HG03342 (cell line): Measurements from ENCODE around the gene CRELD1.
"Not testable (repeated sequence)": the region's sequence is repeated elsewhere in the genome, so short reads cannot be mapped to it uniquely, and the experiment has no call there.

Experiments used
- ATAC-seq: cut with Tn5 transposase; IDR thresholded peaks from one replicate; pipeline ENCODE4 v1.9.1; 2021; ENCODE audit warnings: mild to moderate bottlenecking, moderate library complexity; ENCODE audit not compliant: unreplicated experiment

Gene CRELD1

DNA sequence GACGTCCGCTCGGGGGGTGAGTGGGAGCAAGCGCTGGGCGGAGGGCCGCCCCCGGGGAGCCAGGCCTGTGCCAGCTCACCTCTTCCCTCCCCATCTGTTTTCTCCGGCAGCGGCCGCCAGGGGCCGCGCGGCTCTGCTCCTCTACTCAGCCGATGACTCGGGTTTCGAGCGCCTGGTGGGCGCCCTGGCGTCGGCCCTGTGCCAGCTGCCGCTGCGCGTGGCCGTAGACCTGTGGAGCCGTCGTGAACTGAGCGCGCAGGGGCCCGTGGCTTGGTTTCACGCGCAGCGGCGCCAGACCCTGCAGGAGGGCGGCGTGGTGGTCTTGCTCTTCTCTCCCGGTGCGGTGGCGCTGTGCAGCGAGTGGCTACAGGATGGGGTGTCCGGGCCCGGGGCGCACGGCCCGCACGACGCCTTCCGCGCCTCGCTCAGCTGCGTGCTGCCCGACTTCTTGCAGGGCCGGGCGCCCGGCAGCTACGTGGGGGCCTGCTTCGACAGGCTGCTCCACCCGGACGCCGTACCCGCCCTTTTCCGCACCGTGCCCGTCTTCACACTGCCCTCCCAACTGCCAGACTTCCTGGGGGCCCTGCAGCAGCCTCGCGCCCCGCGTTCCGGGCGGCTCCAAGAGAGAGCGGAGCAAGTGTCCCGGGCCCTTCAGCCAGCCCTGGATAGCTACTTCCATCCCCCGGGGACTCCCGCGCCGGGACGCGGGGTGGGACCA, 632 bp upstream of the CRELD1 start:
- ATAC-seq = peak; percentile 68

DNA sequence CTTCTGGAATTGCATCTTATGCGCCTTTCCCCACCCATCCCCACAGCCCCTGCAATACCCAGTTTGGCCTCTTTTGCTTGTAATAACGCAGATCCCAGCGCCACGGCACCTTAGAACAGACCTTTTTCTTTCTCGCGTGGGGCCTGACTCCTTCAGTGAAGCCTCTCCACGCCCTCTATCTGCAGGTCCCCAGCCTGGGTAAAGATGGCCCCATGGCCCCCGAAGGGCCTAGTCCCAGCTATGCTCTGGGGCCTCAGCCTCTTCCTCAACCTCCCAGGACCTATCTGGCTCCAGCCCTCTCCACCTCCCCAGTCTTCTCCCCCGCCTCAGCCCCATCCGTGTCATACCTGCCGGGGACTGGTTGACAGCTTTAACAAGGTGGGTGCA, 594 bp downstream of the CRELD1 start:
- no peak for ATAC-seq

DNA sequence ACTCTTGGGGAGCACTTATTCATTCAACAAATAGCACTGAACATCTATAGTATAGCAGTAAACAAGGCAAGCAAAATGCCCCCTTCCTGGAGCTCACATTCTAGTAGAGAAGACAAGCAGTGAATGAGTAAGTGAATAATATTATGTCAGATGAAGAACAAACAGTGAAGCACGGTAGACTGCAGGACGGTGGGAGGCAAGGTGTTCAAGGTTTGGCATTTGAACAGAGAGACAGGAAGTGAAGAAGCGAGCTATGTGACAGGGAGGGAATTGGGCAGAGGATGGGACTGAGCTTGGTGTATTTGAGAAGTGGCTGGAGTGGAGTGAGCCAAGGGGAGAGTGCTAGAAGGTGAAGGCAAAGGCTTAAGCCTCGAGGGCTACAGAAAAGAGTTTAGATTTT, 1.4 kb downstream of the CRELD1 start:
- ATAC-seq = no peak

DNA sequence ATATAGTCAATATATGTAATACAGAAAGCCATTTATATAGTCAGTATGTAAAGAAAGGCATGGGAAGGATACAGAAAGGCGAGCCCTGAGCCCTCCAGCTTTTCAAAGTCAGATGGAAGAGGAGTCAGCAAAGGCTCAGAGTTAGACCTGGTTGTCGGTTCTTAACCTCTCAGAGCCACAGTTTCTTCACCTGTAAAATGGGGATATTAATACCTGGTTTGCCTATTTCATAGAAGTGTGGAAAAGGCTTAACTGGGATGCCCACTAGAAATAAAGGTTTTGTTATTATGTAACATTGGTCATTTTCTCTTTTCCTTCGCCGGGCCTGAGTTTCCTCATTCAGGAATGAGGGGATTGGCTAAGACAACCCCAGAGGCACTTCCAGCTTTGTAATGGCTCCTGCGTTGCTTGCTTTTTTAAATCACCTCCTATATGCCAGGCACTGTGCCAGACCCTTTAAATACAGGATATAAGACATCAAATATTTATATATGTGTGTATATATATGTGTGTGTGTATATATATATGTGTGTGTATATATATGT, 2.4 kb downstream of the CRELD1 start:
- ATAC-seq = no peak

DNA sequence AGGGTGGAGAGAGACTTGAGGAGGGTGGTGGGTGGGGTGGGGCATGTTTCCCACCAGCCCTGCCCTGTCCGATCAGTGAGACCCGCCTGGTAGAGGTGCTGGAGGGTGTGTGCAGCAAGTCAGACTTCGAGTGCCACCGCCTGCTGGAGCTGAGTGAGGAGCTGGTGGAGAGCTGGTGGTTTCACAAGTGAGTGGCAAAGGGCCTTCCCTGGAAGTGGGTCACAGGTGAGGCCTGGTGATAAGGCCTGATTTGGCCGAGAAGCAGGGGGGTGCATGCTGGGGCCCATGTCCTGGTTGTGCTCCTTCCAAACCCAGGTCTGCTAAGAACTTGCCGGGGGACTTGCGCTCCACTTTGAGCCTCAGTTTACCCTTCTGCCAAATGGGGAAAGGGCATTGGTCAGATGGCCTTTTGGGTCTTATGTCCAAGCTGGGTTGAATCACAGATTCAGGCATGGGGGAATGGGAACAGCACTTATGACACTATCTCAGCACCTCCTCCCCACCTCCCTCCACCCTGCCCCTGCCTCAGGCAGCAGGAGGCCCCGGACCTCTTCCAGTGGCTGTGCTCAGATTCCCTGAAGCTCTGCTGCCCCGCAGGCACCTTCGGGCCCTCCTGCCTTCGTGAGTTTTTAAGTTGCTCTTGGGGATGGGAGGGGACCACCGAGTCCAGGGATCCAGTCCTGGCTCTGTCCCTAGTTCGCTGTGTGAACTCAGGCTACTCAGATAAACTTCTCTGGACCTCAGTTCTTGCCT, 4.0 kb downstream of the CRELD1 start:
- ATAC-seq = no peak

DNA sequence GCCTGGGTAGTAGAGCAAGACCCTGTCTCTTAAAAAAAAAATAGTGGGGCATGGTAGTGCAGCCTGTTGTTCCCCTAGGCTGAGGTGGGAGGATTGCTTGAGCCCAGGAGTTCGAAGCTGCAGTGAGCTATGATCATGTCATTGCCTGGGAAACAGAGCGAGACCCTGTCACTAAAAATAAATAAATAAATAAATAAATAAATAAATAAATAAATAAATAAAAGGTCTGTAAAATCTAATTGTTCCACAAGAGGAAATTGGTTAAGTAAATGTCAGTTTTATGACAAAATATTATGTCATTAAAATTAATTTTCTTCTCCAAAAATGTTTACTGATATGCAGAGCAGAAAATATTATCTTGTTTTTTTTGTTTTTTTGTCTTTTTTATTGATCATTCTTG, 5.3 kb downstream of the CRELD1 start:
- no peak for ATAC-seq

DNA sequence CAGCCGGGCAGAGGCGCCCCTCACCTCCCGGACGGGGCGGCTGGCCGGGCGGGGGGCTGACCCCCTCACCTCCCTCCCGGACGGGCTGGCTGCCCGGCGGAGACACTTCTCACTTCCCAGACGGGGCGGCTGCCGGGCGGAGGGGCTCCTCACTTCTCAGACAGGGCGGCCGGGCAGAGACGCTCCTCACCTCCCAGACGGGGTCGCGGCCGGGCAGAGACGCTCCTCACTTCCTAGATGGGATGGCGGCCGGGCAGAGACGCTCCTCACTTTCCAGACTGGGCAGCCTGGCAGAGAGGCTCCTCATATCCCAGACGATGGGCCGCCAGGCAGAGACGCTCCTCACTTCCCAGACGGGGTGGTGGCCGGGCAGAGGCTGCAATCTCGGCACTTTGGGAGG, 6.3 kb downstream of the CRELD1 start:
- ATAC-seq = not testable (repeated sequence)

DNA sequence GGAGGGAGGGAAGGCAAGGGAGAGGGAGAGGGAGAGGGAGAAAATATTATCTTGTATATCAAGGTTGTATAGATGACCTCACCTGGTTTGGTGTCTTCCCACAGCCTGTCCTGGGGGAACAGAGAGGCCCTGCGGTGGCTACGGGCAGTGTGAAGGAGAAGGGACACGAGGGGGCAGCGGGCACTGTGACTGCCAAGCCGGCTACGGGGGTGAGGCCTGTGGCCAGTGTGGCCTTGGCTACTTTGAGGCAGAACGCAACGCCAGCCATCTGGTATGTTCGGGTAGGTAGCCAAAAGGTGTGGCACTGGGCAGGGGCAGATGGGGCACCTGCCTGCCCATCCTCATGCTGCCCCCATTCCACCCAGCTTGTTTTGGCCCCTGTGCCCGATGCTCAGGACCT, 7.1 kb downstream of the CRELD1 start:
- ATAC-seq = no peak

DNA sequence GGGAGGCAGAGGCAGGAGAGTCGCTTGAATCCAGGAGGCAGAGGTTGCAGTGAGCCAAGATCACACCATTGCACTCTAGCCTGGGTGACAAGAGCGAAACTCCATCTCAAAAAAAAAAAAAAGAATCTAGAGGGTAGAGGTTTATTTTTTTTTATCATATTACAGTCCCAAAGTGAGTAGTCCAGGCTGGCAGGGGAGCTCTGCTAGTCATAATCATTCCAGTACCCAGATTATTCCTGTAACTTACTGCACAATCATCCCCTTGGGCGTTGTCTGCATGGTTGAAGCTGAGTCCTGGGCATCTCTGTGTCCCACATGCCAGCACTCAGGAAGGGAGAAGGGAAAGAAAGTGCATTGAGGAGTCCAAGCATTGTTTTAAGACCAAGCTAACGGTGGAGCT, 8.5 kb downstream of the CRELD1 start:
- ATAC-seq = no peak

DNA sequence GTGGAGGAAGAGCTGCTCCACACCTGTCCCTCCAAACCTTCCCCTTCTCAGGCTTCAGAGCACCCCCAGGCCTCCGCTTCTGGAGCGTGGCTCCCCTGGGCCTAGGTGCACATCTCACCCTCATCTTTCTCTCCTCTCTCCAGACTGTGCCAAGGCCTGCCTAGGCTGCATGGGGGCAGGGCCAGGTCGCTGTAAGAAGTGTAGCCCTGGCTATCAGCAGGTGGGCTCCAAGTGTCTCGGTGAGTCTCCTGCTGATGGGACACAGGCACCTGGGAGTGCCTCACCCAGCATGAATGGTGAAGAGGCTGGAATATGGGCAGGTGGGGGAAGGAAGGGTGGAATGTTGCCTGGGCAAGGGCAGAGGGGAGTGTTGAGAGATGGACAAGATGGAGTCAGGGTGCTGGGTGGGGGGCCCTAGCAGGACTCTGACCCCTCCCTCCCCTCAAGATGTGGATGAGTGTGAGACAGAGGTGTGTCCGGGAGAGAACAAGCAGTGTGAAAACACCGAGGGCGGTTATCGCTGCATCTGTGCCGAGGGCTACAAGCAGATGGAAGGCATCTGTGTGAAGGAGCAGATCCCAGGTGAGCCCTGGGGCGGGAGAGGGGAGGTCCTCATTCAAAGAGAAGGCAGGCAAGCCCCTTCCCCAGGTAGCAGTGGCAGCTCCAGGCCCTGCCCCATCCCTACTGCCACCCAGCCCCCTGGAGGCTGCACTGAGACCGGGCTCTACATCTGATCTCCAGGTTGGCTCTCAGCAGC, 9.5 kb downstream of the CRELD1 start:
- no peak for ATAC-seq

DNA sequence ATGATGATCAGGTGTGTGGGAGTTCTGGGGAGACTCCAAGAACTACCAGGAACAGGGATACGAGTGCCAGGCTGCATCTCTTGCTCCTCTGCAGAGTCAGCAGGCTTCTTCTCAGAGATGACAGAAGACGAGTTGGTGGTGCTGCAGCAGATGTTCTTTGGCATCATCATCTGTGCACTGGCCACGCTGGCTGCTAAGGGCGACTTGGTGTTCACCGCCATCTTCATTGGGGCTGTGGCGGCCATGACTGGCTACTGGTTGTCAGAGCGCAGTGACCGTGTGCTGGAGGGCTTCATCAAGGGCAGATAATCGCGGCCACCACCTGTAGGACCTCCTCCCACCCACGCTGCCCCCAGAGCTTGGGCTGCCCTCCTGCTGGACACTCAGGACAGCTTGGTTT, 10.6 kb downstream of the CRELD1 start:
- no peak for ATAC-seq

DNA sequence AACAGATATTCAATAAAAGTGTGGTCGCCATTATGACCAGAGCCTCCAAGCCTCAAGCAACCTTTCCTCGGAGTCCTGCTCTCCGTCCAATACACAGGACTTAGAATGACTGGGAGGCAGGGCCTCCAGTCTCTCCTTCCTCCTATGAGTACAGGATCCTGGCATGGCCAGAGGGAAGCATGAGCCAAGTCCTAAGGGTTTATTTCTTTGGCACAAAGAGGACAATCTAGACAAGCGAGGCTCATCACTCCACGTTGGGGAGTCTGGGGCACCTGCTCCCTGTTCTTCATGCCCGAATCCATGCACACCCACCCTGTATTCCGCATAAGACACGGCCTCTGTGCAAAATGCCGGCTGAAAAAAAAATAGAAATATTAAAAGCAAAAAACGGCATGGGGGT, 11.7 kb downstream of the CRELD1 start:
- no peak for ATAC-seq

DNA sequence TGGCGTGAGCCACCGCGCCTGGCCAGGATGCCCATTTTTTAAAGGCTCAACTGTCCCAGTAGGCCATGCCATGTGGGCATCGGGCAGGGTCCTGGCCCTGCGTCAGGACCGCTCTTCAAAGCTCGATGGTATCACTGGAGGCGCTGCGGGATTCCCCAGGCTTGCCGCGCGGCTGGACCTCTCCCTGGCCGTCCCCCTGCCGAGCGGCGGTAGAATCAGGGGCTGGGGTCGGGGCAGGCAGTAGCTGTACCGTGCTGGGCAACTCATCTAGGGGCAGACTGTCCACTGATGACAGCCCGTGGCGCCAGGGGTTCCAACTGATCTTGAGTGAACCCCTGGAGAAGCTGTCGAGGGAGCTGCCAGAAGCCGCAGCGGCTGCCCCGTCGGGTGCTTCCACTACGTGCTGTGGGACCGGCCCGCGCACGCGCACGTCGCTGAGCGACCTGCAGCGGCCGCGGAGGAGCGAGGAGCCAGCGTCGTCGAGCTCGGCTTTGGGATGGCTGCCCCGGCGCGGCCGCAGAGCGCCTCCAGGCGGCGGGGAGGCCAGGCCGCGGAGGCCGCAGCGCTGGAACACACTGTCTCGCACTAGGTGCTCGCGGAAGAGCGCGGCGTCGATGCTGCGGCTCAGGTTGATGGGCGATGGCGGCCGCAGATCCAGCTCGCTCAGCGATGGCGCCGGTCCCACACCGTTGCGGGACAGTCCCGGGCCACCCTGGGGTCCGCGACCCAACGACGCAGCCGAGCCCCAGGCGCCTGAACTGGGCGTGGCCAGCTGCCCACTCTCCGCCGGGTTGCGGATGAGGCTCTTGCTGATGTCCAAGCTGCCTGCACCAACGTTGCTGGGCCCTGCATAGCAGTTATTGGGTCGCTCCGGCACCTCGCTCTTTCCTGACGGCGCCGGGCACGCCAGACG, 12.7 kb downstream of the CRELD1 start:
- ATAC-seq = no peak

DNA sequence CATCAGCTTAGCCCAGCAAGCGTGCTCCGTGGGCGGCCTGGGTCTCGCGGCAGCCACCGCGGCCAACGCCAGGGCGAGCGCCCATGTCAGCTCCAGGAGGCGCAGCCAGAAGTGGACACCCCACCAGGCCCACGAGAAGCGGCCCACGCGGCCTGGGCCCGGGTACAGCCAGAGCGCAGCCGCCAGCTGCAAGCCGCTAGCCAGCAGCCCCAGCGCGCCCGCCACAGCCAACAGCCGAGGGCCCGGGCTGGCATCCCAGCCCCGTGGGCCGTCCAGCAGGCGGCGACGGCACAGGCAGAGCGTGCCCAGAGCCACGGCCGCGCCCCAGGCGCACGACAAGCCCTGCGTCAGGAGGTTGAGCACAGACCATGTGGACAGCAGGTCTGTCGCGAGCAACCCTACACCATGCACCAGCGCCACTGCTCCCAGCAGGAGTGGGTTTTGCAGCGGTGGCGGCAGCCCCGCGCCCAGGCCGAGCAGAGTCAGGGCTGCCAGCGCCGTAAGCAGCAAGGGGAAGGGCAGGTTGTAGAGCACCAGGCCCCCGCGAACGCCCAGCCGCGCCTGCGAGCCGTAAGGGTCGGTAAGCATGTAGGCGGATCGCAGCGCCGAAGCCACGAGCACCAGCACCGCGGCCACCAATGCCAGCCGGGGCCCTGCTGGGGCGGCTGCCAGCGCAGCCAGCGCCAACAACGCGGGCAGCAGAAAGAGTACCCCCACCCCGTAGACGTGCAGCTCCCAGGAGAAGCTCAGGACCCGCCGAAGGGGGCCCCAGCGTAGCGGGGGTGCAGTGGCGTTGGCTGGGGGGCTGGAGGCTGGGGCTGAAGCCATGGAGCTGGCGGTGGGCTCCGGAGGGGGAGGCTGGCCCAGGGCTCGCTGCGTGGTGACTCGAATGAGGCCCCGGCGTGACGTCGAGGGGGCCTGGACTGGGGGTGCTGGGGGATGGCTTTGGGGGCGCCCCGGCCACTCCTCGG, 13.7 kb downstream of the CRELD1 start:
- ATAC-seq = no peak

DNA sequence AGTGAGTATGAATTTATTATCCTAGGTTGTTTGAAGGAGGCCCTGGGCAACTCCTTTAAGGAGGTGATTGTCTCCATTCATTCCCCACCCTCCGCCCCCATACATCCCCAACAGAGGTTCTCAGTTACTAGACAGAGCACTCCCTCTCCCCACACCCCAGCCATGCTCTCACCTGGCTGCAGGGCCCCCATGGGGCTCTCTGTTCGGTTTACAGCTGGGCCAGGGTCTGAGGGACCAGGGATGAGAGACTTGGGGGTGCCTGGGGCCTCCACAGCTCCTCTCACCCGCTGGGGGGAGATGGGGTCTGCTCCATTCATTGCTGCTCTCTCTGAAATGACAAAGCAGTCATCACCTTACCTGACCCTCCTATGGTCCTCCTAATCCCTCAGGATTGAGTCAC, 15.0 kb downstream of the CRELD1 start:
- no peak for ATAC-seq

DNA sequence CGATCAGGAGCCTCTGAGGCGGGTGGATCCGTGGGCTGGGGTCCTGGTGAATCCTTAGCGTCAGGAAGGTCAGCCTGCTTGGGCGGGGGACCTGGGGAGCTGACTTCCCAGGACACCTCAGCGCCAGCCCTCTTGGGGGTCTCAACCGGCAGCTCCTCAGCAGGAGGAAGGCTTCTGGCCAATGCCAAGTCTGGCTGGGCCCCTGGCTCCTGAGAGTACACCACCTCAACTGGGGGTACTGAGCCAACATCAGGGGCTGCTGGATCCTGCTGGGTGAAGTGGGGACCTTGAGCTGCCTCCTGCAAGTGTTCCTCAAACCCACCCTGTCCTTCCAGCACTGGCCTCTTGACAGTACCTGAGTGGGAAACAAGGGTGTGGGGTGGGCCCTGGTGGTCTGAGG, 15.5 kb downstream of the CRELD1 start:
- no peak for ATAC-seq

DNA sequence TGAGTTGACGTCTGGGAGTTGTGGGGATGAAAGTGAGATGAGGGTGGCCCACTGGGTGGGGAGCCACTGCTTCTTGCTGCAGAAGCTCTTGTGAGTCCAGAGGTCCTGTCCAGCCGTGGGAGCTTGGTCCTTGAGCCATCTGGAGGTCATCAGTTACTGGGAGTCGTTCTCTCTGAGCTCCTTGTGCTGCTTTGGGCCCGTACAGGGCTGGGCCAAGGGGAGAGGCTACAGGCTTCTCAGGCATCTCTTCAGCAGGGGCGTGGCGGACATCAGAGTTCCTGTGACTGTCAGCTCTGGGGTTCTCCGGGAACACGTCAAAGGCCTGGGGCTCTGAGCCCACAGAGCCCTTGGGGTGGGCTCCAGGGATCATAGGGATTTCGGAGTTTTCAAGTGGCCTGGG, 16.0 kb downstream of the CRELD1 start:
- ATAC-seq = no peak

DNA sequence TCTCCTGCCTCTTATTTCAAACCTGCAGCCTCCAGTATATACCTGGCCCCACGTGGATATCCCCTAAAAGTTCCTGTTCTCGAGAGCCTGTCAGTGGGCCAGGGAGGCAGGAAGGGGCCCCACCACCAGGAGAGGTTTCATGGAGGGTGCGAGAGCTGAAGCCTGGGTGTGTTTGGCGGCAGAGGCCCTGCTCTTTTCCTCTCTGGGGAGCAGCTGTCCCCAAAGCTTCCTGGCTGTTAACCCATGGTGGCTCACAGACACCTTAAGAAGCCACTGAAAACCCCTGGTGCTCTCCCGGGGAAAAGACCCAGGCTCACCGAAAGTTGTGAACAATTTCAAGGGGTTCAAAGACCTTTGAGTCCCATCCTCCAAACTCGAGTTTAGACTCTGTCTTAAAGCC, 17.5 kb downstream of the CRELD1 start:
- ATAC-seq = no peak

DNA sequence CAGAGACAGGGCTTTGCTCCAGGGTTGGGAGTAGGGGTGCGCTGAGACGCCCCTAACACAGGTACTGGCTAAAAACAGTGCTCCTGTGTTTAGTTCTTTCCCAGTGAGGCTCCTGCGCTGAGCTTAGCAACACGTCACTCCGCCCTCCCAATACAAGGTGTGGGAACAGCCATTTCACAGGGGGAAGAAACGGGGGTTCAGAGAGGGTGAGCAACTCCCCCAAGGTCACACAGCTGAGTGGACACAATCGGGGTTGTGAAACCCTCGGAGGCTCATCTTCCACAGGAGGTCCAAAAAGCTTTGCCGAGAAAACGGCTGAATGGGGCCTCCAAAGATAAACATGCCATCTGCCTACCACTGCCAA, 17.9 kb downstream of the CRELD1 start:
- no peak for ATAC-seq
